ENCODE data around the gene TRIP13. TPM values are rescaled to one million over a fixed set of nuclear protein-coding genes. Genes with fewer than 3 reads are reported as not detected.

The TRIP13 gene
- total and polyA plus RNA-seq, 2 of the 13 experiments (the other 11 are each of a cell fraction or from before 2014, with no cell fraction given): 13.5 to 33.0 TPM

DNA sequence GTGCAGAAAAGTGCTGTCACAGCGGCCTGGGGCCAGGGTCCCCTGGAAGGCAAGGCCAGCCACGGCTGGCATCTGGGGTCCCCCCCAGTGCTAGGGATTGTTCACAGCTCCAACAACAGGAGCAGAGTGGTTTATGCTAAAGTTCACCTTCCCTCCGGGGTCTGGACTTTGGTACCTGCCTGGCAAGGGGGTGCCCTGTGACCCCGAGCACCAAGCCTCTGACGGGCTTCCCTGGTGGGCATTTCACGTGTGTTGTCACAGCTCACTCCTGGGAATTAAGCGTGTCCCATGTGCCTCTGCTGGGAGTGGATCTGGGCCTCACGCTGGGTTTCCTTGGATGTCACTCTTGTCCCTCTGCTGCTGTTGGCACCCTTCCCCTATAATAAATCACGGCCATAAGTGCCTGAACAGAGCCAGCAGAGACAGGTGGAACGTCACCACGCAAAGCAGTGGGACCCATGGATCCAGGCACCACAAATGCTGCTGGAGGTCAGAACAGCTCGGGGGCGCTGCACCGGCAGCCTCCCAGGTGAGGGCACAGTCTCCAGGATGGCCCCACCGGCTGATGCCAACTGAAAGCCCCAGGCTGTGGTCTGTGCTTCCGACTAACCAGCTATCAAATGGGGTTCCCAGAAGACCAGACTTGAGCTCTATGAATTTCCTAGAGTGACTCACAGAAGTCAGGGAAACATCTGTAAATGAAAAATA lies 24.1 kb upstream of the TRIP13 start:
- no peak overlapping the region for H3K27ac ChIP-seq (ENCODE audit: extremely low read length, insufficient read depth, low read length)
- H3K4me3 ChIP-seq (replicated peaks in 1 of 3; ENCODE audit: insufficient read depth in 1 of 3, low read depth in 2 of 3, low read length in 3 of 3): no peak overlapping the region
- no peaks in the 10 kb centered on the region for H4K20me1 ChIP-seq (ENCODE audit: insufficient read depth, low read length)
- FAIRE-seq: no peak
- H2AFZ ChIP-seq (ENCODE audit: low read length): no peak overlapping the region
- POLR2A ChIA-PET: no interaction called here
- H3K79me2 ChIP-seq (ENCODE audit: insufficient read depth, low read length): no peaks in the 10 kb centered on the region
- no peak overlapping the region for H3K4me2 ChIP-seq (ENCODE audit: low read depth, low read length)
- H3K9ac ChIP-seq (ENCODE audit: insufficient read depth, low read depth, low read length): no peak overlapping the region
- peaks cover 35 to 87% of the 10 kb centered on the region in 2 experiments for H3K36me3 ChIP-seq (replicated peaks in 1 of 2; ENCODE audit: control insufficient read depth in 1 of 2, insufficient read depth in 2 of 2, low read length in 2 of 2)
- intact Hi-C loops (cut with micrococcal nuclease; ENCODE audit: unreplicated experiment) (loop anchor here (1.0 kb wide), 1 partner anchor 18 kb away; no protein-coding TSS in a partner anchor), in situ Hi-C loops (cut with HindIII; ENCODE audit: extremely low pct_ligation_motif_present, low pct_unique_long_range_greater_than_20kb) (no loop called here)
- peaks cover 13% of the 10 kb centered on the region for H3K4me1 ChIP-seq (ENCODE audit: insufficient read depth, low read length)
- TF ChIP-seq ZNF446 (CRISPR knock-in tag; IDR thresholded peaks at IDR 0.05) (no peak), AGO2 (optimal IDR thresholded peaks at IDR 0.05; ENCODE audit: low read depth, low read length) (peak; percentile 23)
- 98% methylated on average over 11 of the region's 16 CpGs for WGBS (ENCODE audit: low lambda C conversion rate)
- H3K9me3 ChIP-seq (ENCODE audit: low read length): no peaks in the 10 kb centered on the region
- no peaks in the 10 kb centered on the region for H3K27me3 ChIP-seq (ENCODE audit: control insufficient read depth in 1 of 2, insufficient read depth in 2 of 2, low read length in 2 of 2)
- no TSS peak for BruUV-seq (replicated peaks)
- no peak for ATAC-seq
- CTCF ChIA-PET (ENCODE audit: low intra/inter-chr PET ratio, low total read pairs): no interaction called here
- DNase-seq (ENCODE audit: low spot score): no peak

DNA sequence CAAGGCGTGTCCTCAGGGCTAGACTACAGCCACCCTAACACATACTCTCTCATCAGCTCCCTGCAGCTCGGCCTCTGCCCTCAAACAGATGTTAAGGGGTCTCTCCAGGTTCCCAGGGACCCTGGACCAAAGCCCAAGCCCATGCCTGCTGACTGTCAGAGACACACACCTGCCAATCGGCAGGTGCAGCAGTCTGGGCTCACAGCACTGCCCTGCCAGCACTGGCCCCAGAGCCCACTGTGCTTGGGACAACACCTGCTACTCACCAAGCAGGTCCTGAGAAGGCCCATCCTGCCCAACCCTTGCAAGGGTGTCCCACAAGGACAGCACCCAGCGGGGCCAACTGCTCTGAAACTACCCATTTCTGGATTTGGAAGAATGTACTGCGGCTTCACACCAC lies 21.7 kb upstream of the TRIP13 start:
- no peaks in the 10 kb centered on the region for H3K79me2 ChIP-seq (ENCODE audit: insufficient read depth, low read length)
- intact Hi-C loops (cut with micrococcal nuclease; ENCODE audit: unreplicated experiment) (no loop called here), in situ Hi-C loops (cut with HindIII; ENCODE audit: extremely low pct_ligation_motif_present, low pct_unique_long_range_greater_than_20kb) (no loop called here)
- no peak for ATAC-seq
- peaks cover 32 to 85% of the 10 kb centered on the region in 2 experiments for H3K36me3 ChIP-seq (replicated peaks in 1 of 2; ENCODE audit: control insufficient read depth in 1 of 2, insufficient read depth in 2 of 2, low read length in 2 of 2)
- no peak overlapping the region for H2AFZ ChIP-seq (ENCODE audit: low read length)
- 100% methylated on average over 3 of the region's 5 CpGs for WGBS (ENCODE audit: low lambda C conversion rate)
- H3K4me1 ChIP-seq (ENCODE audit: insufficient read depth, low read length): peaks cover 13% of the 10 kb centered on the region
- POLR2A ChIA-PET: no interaction called here
- H3K4me2 ChIP-seq (ENCODE audit: low read depth, low read length): no peak overlapping the region
- H3K9ac ChIP-seq (ENCODE audit: insufficient read depth, low read depth, low read length): no peak overlapping the region
- H3K9me3 ChIP-seq (ENCODE audit: low read length): no peaks in the 10 kb centered on the region
- no peaks in the 10 kb centered on the region for H4K20me1 ChIP-seq (ENCODE audit: insufficient read depth, low read length)
- H3K27ac ChIP-seq (ENCODE audit: extremely low read length, insufficient read depth, low read length): no peak overlapping the region
- no peaks in the 10 kb centered on the region for H3K27me3 ChIP-seq (ENCODE audit: control insufficient read depth in 1 of 2, insufficient read depth in 2 of 2, low read length in 2 of 2)
- H3K4me3 ChIP-seq (replicated peaks in 1 of 3; ENCODE audit: insufficient read depth in 1 of 3, low read depth in 2 of 3, low read length in 3 of 3): no peak overlapping the region
- no peak for DNase-seq (ENCODE audit: low spot score)
- no TSS peak for BruUV-seq (replicated peaks)
- FAIRE-seq: no peak
- CTCF ChIA-PET (ENCODE audit: low intra/inter-chr PET ratio, low total read pairs): no interaction called here
- TF ChIP-seq SIN3A (IDR thresholded peaks at IDR 0.05; ENCODE audit: borderline replicate concordance, low read depth, low read length) (no peak), MEIS1 (CRISPR knock-in tag; IDR thresholded peaks at IDR 0.05; ENCODE audit: borderline replicate concordance) (no peak), NR3C1 (CRISPR knock-in tag; IDR thresholded peaks at IDR 0.05) (no peak), SRY (CRISPR knock-in tag; IDR thresholded peaks at IDR 0.05) (no peak), PHF20 (CRISPR knock-in tag; IDR thresholded peaks at IDR 0.05) (no peak)
- TF ChIP-seq, protein P1, sequence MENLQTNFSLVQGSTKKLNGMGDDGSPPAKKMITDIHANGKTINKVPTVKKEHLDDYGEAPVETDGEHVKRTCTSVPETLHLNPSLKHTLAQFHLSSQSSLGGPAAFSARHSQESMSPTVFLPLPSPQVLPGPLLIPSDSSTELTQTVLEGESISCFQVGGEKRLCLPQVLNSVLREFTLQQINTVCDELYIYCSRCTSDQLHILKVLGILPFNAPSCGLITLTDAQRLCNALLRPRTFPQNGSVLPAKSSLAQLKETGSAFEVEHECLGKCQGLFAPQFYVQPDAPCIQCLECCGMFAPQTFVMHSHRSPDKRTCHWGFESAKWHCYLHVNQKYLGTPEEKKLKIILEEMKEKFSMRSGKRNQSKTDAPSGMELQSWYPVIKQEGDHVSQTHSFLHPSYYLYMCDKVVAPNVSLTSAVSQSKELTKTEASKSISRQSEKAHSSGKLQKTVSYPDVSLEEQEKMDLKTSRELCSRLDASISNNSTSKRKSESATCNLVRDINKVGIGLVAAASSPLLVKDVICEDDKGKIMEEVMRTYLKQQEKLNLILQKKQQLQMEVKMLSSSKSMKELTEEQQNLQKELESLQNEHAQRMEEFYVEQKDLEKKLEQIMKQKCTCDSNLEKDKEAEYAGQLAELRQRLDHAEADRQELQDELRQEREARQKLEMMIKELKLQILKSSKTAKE (CRISPR knock-in tag; IDR thresholded peaks at IDR 0.05; ENCODE audit: borderline replicate concordance): no peak
- TF ChIP-seq, protein P2, sequence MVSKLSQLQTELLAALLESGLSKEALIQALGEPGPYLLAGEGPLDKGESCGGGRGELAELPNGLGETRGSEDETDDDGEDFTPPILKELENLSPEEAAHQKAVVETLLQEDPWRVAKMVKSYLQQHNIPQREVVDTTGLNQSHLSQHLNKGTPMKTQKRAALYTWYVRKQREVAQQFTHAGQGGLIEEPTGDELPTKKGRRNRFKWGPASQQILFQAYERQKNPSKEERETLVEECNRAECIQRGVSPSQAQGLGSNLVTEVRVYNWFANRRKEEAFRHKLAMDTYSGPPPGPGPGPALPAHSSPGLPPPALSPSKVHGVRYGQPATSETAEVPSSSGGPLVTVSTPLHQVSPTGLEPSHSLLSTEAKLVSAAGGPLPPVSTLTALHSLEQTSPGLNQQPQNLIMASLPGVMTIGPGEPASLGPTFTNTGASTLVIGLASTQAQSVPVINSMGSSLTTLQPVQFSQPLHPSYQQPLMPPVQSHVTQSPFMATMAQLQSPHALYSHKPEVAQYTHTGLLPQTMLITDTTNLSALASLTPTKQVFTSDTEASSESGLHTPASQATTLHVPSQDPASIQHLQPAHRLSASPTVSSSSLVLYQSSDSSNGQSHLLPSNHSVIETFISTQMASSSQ (IDR thresholded peaks at IDR 0.05; ENCODE audit: low read depth): no peak
- TF ChIP-seq, protein P2 (CRISPR knock-in tag; IDR thresholded peaks at IDR 0.05; ENCODE audit: borderline replicate concordance): no peak

All from HepG2 (cell line).